Hepatocyte (in vitro differentiated cells): ENCODE data around the gene TET2.

Source experiments
- EZH2 ChIP-seq: fragments of 200-600 bp; sonication (generic); IDR thresholded peaks from 2 replicates; pipeline ENCODE4 v1.6.1; 2016; ENCODE audit warnings: antibody characterized with exemption, mild to moderate bottlenecking, borderline replicate concordance
- EZH2phosphoT487 ChIP-seq: fragments of 200-600 bp; sonication (generic); IDR thresholded peaks from one replicate; pipeline ENCODE4 v1.6.1; 2018; ENCODE audit warnings: antibody characterized with exemption, mild to moderate bottlenecking, low read depth, moderate library complexity; ENCODE audit not compliant: unreplicated experiment, severe bottlenecking
- TF ChIP-seq, protein P1 (sequence below): fragments of 200-600 bp; sonication (generic); IDR thresholded peaks from 2 replicates; pipeline ENCODE4 v1.5.1; 2016; ENCODE audit warnings: antibody characterized with exemption, mild to moderate bottlenecking; ENCODE audit not compliant: poor library complexity

DNA sequence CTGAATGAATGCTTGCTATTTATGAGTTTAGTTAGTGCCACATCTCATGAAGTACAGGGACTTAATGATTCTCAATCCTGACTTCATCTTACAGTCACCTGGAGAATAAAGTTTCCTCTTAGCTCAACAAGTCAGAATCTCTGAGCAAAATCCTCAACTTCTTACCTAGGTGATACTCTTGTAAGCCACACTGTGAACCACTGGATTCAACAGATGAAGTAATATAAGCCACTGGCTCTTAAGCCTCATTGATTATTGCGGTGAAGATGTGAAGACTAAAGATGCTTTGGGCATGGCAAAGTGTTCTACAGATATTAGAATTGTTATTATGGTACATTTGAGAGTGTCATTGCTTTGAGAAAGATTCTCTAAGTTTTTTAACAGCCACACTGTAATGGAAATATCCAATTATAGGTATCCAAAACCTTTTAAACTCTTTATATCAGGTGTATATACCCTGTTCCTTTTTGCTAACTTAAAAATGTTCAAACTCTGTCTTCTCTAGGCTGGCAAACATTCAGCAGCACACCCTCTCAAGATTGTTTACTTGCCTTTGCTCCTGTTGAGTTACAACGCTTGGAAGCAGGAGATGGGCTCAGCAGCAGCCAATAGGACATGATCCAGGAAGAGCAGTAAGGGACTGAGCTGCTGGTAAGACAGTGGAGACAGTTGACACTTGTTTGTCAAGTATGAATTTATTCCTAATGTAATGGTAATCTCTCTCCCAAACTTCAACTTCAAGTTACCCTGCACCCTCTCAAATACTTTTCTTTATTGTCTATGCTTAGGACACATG lies 43.4 kb downstream of the TET2 start:
- TF ChIP-seq EZH2 (no peak), EZH2phosphoT487 (no peak)
- TF ChIP-seq, protein P1, sequence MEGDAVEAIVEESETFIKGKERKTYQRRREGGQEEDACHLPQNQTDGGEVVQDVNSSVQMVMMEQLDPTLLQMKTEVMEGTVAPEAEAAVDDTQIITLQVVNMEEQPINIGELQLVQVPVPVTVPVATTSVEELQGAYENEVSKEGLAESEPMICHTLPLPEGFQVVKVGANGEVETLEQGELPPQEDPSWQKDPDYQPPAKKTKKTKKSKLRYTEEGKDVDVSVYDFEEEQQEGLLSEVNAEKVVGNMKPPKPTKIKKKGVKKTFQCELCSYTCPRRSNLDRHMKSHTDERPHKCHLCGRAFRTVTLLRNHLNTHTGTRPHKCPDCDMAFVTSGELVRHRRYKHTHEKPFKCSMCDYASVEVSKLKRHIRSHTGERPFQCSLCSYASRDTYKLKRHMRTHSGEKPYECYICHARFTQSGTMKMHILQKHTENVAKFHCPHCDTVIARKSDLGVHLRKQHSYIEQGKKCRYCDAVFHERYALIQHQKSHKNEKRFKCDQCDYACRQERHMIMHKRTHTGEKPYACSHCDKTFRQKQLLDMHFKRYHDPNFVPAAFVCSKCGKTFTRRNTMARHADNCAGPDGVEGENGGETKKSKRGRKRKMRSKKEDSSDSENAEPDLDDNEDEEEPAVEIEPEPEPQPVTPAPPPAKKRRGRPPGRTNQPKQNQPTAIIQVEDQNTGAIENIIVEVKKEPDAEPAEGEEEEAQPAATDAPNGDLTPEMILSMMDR, result no peak
